CD14-positive monocyte (primary cell): Measurements from ENCODE around the gene BCAS2. TPM values are rescaled to one million over a fixed set of nuclear protein-coding genes. Genes with fewer than 3 reads are reported as not detected.

ENCODE experiments used
- DNase-seq, 3 donors: peaks; one replicate each; pipeline ENCODE4 v3.0.0-alpha.2; 2011 to 2022
- H2AFZ ChIP-seq: 2 replicates; pipeline ENCODE4 v1.6.0; 2012; ENCODE audit warnings: mild to moderate bottlenecking, low read depth, low read length, inconsistent platforms; ENCODE audit not compliant: insufficient read depth, poor library complexity, severe bottlenecking
- H3K27ac ChIP-seq, 2 donors: 1 replicate in 1 of 2; 2 replicates in 1 of 2; pipeline ENCODE4 v1.5.1; 2012 to 2013; ENCODE audit warnings: low read length in 2 of 2, control low read depth in 1 of 2, inconsistent platforms in 1 of 2, low read depth in 1 of 2, mild to moderate bottlenecking in 1 of 2
- H3K27me3 ChIP-seq, 2 donors: one replicate each; pipeline versions ENCODE4 v1.6.0 to v1.6.1; 2011 to 2013; ENCODE audit warnings: low read length in 2 of 2; ENCODE audit not compliant: control insufficient read depth in 2 of 2, insufficient read depth in 2 of 2
- H3K36me3 ChIP-seq, 2 donors: replicated peaks in 1 of 2; 1 replicate in 1 of 2; 2 replicates in 1 of 2; pipeline versions ENCODE4 v1.5.1 to v1.6.1; 2012 to 2013; ENCODE audit warnings: low read length in 2 of 2, control low read depth in 1 of 2, inconsistent platforms in 1 of 2, mild to moderate bottlenecking in 1 of 2; ENCODE audit not compliant: insufficient read depth in 2 of 2, control insufficient read depth in 1 of 2
- H3K4me1 ChIP-seq, 2 donors: 1 replicate in 1 of 2; 2 replicates in 1 of 2; pipeline versions ENCODE4 v1.5.1 to v1.6.1; 2012 to 2013; ENCODE audit warnings: low read length in 2 of 2, control low read depth in 1 of 2, inconsistent platforms in 1 of 2, mild to moderate bottlenecking in 1 of 2, moderate library complexity in 1 of 2; ENCODE audit not compliant: insufficient read depth in 2 of 2, control insufficient read depth in 1 of 2
- H3K4me2 ChIP-seq: replicated peaks from 2 replicates; pipeline ENCODE3; 2012; ENCODE audit warnings: low read length, moderate library complexity, mild to moderate bottlenecking; ENCODE audit not compliant: poor library complexity, severe bottlenecking; ENCODE audit errors: extremely low read depth
- H3K4me3 ChIP-seq, 3 experiments: fragments of 200-600 bp in 1 of 3; sonication (generic) in 1 of 3; replicated peaks in 1 of 3; 1 replicate in 2 of 3; 2 replicates in 1 of 3; pipeline ENCODE4 v1.5.1; 2011 to 2013; ENCODE audit warnings: low read length in 3 of 3, mild to moderate bottlenecking in 3 of 3, control low read depth in 2 of 3, low read depth in 2 of 3, inconsistent platforms in 1 of 3, moderate library complexity in 1 of 3
- H3K79me2 ChIP-seq: 2 replicates; pipeline ENCODE4 v1.6.0; 2012; ENCODE audit warnings: mild to moderate bottlenecking, control low read depth, inconsistent platforms, low read length, moderate library complexity; ENCODE audit not compliant: insufficient read depth
- H3K9ac ChIP-seq: 2 replicates; pipeline ENCODE4 v1.6.0; 2017; ENCODE audit warnings: low read length, mild to moderate bottlenecking; ENCODE audit not compliant: insufficient read depth, poor library complexity, severe bottlenecking
- H3K9me3 ChIP-seq, 2 donors: replicated peaks in 1 of 2; 1 replicate in 1 of 2; 2 replicates in 1 of 2; pipeline versions ENCODE4 v1.5.1 to v1.6.1; 2012 to 2013; ENCODE audit warnings: low read length in 2 of 2, control low read depth in 1 of 2; ENCODE audit not compliant: control insufficient read depth in 1 of 2, insufficient read depth in 1 of 2
- H4K20me1 ChIP-seq: 2 replicates; pipeline ENCODE4 v1.6.0; 2012; ENCODE audit warnings: mild to moderate bottlenecking, low read length, control low read depth, moderate library complexity; ENCODE audit not compliant: insufficient read depth
- H3K27ac Mint-ChIP-seq, 7 donors: one replicate each; pipeline ENCODE4 v1.8.0; 2020; ENCODE audit warnings: mild to moderate bottlenecking in 7 of 7, mixed read lengths in 7 of 7, moderate library complexity in 6 of 7, inconsistent platforms in 2 of 7
- H3K27me3 Mint-ChIP-seq, 3 donors: one replicate each; pipeline ENCODE4 v1.8.0; 2021 to 2022; ENCODE audit warnings: low read depth in 3 of 3, mild to moderate bottlenecking in 3 of 3, mixed read lengths in 3 of 3, moderate library complexity in 3 of 3, inconsistent platforms in 1 of 3
- H3K36me3 Mint-ChIP-seq, 2 donors: one replicate each; pipeline ENCODE4 v1.8.0; 2020; ENCODE audit warnings: mixed read lengths in 2 of 2, inconsistent platforms in 1 of 2, mild to moderate bottlenecking in 1 of 2
- H3K4me1 Mint-ChIP-seq: one replicate; pipeline ENCODE4 v1.8.0; 2020; ENCODE audit warnings: mild to moderate bottlenecking, mixed read lengths
- H3K4me3 Mint-ChIP-seq, 2 donors: one replicate each; pipeline ENCODE4 v1.8.0; 2020; ENCODE audit warnings: mild to moderate bottlenecking in 2 of 2, mixed read lengths in 2 of 2, moderate library complexity in 1 of 2
- H3K9me3 Mint-ChIP-seq, 7 donors: one replicate each; pipeline ENCODE4 v1.8.0; 2020 to 2022; ENCODE audit warnings: mixed read lengths in 7 of 7, mild to moderate bottlenecking in 6 of 7, moderate library complexity in 6 of 7, inconsistent platforms in 2 of 7
- WGBS: methylation state at CpG from one replicate; pipeline ENCODE4 v1.1.5; 2013; ENCODE audit warnings: missing lambda C conversion rate; ENCODE audit not compliant: insufficient coverage; 5-methylcytosine and 5-hydroxymethylcytosine counted together
- intact Hi-C, 2 donors: fragments of 100-400 bp; cut with micrococcal nuclease; formaldehyde crosslinking; loops; one replicate each; pipeline versions ENCODE4 v1.15.0 to v1.15.1; 2023
- polyA plus RNA-seq, 3 donors: library from polyadenylated mRNA; depleted of rRNA in 1 of 3; unstranded in 2 of 3; stranded (reverse) in 1 of 3; fragments of 300-500 nt in 2 of 3; fragments of >200 nt in 1 of 3; fragmentation: Illumina TruSeq in 2 of 3; gene quantifications; 1 replicate in 2 of 3; 2 replicates in 1 of 3; pipeline ENCODE4 v1.2.3, GENCODE V29; 2012 to 2021
- TF ChIP-seq, protein P1 (sequence below): fragments of 200-600 bp; IDR thresholded peaks from one replicate; pipeline ENCODE4 v1.8.0; 2022; ENCODE audit warnings: antibody characterized with exemption, mild to moderate bottlenecking

The BCAS2 gene
- polyA plus RNA-seq, 3 donors, result 22.1 to 55.7 (median 47.6) TPM

GRCh38 chr1:114623364-114623763 lies 41.9 kb upstream of the BCAS2 start:
- WGBS, result no CpG with 5 or more reads among the region's 5 CpGs
- no peak overlapping the region for H3K27ac Mint-ChIP-seq
- peaks cover 0 to 4% (median 0%) of the 10 kb centered on the region in 7 donors for H3K9me3 Mint-ChIP-seq

DNA sequence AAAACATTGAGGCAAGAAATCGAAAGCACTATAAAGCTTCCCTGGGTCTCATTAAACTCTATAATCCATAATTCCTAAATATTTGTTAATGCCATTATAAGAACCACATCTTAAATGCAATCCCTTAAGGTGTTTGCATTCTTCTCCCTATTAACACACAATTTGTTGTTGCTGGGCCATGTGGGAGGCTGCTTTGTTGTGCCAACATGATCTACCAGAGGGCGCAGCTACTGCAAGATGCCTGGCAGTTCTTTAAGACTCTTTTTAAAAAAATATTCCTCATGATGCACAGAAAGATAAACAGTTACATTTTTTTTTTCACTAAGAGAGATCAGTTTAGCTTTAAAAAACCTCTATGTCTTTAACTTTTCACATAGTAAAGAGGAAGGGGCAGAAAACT lies 39.0 kb upstream of the BCAS2 start:
- H3K4me1 ChIP-seq, result no peaks in the 10 kb centered on the region
- TF ChIP-seq, protein P1, sequence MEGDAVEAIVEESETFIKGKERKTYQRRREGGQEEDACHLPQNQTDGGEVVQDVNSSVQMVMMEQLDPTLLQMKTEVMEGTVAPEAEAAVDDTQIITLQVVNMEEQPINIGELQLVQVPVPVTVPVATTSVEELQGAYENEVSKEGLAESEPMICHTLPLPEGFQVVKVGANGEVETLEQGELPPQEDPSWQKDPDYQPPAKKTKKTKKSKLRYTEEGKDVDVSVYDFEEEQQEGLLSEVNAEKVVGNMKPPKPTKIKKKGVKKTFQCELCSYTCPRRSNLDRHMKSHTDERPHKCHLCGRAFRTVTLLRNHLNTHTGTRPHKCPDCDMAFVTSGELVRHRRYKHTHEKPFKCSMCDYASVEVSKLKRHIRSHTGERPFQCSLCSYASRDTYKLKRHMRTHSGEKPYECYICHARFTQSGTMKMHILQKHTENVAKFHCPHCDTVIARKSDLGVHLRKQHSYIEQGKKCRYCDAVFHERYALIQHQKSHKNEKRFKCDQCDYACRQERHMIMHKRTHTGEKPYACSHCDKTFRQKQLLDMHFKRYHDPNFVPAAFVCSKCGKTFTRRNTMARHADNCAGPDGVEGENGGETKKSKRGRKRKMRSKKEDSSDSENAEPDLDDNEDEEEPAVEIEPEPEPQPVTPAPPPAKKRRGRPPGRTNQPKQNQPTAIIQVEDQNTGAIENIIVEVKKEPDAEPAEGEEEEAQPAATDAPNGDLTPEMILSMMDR, result no peak
- H3K4me3 ChIP-seq, result no peak overlapping the region
- intact Hi-C loops, result no loop called here
- H3K36me3 ChIP-seq, result no peaks in the 10 kb centered on the region
- no peak for DNase-seq
- no peaks in the 10 kb centered on the region for H3K79me2 ChIP-seq
- no peak overlapping the region for H3K9ac ChIP-seq
- H3K9me3 Mint-ChIP-seq, result peaks cover 0 to 11% (median 2%) of the 10 kb centered on the region in 7 donors
- WGBS, result 100% methylated on average over 1 of the region's 2 CpGs
- H3K27ac ChIP-seq, result no peak overlapping the region
- H3K4me2 ChIP-seq, result no peak overlapping the region
- H3K4me3 Mint-ChIP-seq, result no peak overlapping the region
- no peaks in the 10 kb centered on the region for H3K9me3 ChIP-seq
- no peaks in the 10 kb centered on the region for H4K20me1 ChIP-seq
- no peak overlapping the region for H3K27ac Mint-ChIP-seq
- peaks cover 3 to 4% of the 10 kb centered on the region in 2 donors for H3K27me3 ChIP-seq
- H2AFZ ChIP-seq, result no peak overlapping the region
- peaks cover 6 to 12% (median 7%) of the 10 kb centered on the region in 3 donors for H3K27me3 Mint-ChIP-seq
- no peaks in the 10 kb centered on the region for H3K36me3 Mint-ChIP-seq
- H3K4me1 Mint-ChIP-seq, result no peaks in the 10 kb centered on the region

More at GRCh38 chr1:114623364-114623763, 41.9 kb upstream of the BCAS2 start:
- H3K36me3 ChIP-seq, result no peaks in the 10 kb centered on the region
- no peak overlapping the region for H2AFZ ChIP-seq
- no peaks in the 10 kb centered on the region for H3K4me1 ChIP-seq
- H3K27me3 ChIP-seq, result peaks cover 3 to 4% of the 10 kb centered on the region in 2 donors
- Mint-ChIP-seq H3K4me1 (no peaks in the 10 kb centered on the region), H3K4me3 (no peak overlapping the region), H3K27me3 (peaks cover 5 to 16% (median 8%) of the 10 kb centered on the region in 3 donors), H3K36me3 (no peaks in the 10 kb centered on the region)
- intact Hi-C loops, result no loop called here
- H3K4me2 ChIP-seq, result no peak overlapping the region
- H3K9ac ChIP-seq, result no peak overlapping the region
- TF ChIP-seq, protein P1, result no peak
- no peak for DNase-seq
- no peak overlapping the region for H3K27ac ChIP-seq
- H3K79me2 ChIP-seq, result no peaks in the 10 kb centered on the region
- no peaks in the 10 kb centered on the region for H3K9me3 ChIP-seq
- H4K20me1 ChIP-seq, result no peaks in the 10 kb centered on the region
- no peak overlapping the region for H3K4me3 ChIP-seq
